ENCODE results near the gene ZMIZ1. TPM values are rescaled to one million over a fixed set of nuclear protein-coding genes. Genes with fewer than 3 reads are reported as not detected.

Gene ZMIZ1
- total RNA-seq, 1 donor from 2014 or later = 93.9 TPM

- CTCF ChIA-PET = no interaction called here
- Mint-ChIP-seq H3K27me3 (peaks cover 10% of the 10 kb centered on the region), H3K36me3 (ENCODE audit: low read depth) (no peaks in the 10 kb centered on the region), H3K4me1 (peaks cover 18% of the 10 kb centered on the region), H3K9me3 (no peaks in the 10 kb centered on the region), H3K4me3 (no peak overlapping the region), H3K27ac (no peak overlapping the region)
- no peak for TF ChIP-seq CTCF (IDR thresholded peaks at IDR 0.05)
- ATAC-seq (ENCODE audit: low read depth) (no peak), DNase-seq (no peak)
- POLR2A ChIA-PET = no interaction called here
- intact Hi-C loops (cut with micrococcal nuclease) = no loop called here
These were observed 48.3 kb downstream of the ZMIZ1 start for GRCh38 chr10:79116801-79117723.

- H3K9me3 Mint-ChIP-seq = no peaks in the 10 kb centered on the region
- no peaks in the 10 kb centered on the region for H3K36me3 Mint-ChIP-seq (ENCODE audit: low read depth)
- DNase-seq (no peak), ATAC-seq (ENCODE audit: low read depth) (no peak)
- H3K27me3 Mint-ChIP-seq = peaks cover 5% of the 10 kb centered on the region
- ChIA-PET POLR2A (no interaction called here), CTCF (no interaction called here)
- H3K4me1 Mint-ChIP-seq = peaks cover 18% of the 10 kb centered on the region
- no peak for TF ChIP-seq CTCF (IDR thresholded peaks at IDR 0.05)
- H3K27ac Mint-ChIP-seq = no peak overlapping the region
- intact Hi-C loops (cut with micrococcal nuclease) = no loop called here
- H3K4me3 Mint-ChIP-seq = no peak overlapping the region
These were observed 49.8 kb downstream of the ZMIZ1 start for GRCh38 chr10:79118286-79119202.

- ATAC-seq (ENCODE audit: low read depth) = no peak
These were observed 50.5 kb downstream of the ZMIZ1 start for GRCh38 chr10:79119306-79119705.

GRCh38 chr10:79123547-79123963 lies 54.8 kb downstream of the ZMIZ1 start:
- POLR2A ChIA-PET = no interaction called here
- H3K27ac Mint-ChIP-seq = no peak overlapping the region

More at GRCh38 chr10:79119306-79119705, 50.5 kb downstream of the ZMIZ1 start:
- Mint-ChIP-seq H3K9me3 (no peaks in the 10 kb centered on the region), H3K36me3 (ENCODE audit: low read depth) (no peaks in the 10 kb centered on the region), H3K27me3 (peaks cover 2% of the 10 kb centered on the region), H3K4me1 (peaks cover 14% of the 10 kb centered on the region), H3K4me3 (no peak overlapping the region), H3K27ac (no peak overlapping the region)
- DNase-seq = no peak
- POLR2A ChIA-PET = no interaction called here
- CTCF ChIA-PET = no interaction called here
- intact Hi-C loops (cut with micrococcal nuclease) = no loop called here
- TF ChIP-seq CTCF (IDR thresholded peaks at IDR 0.05) = no peak

More at GRCh38 chr10:79123547-79123963, 54.8 kb downstream of the ZMIZ1 start:
- CTCF ChIA-PET = no interaction called here
- no peak for TF ChIP-seq CTCF (IDR thresholded peaks at IDR 0.05)
- no peaks in the 10 kb centered on the region for H3K27me3 Mint-ChIP-seq
- H3K9me3 Mint-ChIP-seq = no peaks in the 10 kb centered on the region
- intact Hi-C loops (cut with micrococcal nuclease) = no loop called here
- H3K36me3 Mint-ChIP-seq (ENCODE audit: low read depth) = no peaks in the 10 kb centered on the region
- no peak overlapping the region for H3K4me3 Mint-ChIP-seq
- DNase-seq (no peak), ATAC-seq (ENCODE audit: low read depth) (no peak)
- H3K4me1 Mint-ChIP-seq = no peaks in the 10 kb centered on the region
